HFF-Myc (cell line): ENCODE results near the gene DDX56.
A peak's percentile ranks its signal among the peaks of the same experiment; 100 is the strongest.

Source experiments
- DNase-seq: peaks from one replicate; pipeline ENCODE4 v3.0.0-alpha.2; 2011; ENCODE audit warnings: low read depth; ENCODE audit errors: extremely low read depth
- H3K4me3 ChIP-seq: replicated peaks from 2 replicates; pipeline ENCODE4 v1.5.1; 2011; ENCODE audit warnings: low read depth, mild to moderate bottlenecking, control low read depth, low read length
- TF ChIP-seq, protein P1 (sequence below): IDR thresholded peaks from 2 replicates; pipeline ENCODE4 v1.5.1; 2012; ENCODE audit warnings: mild to moderate bottlenecking, low read depth, low read length, control low read depth; ENCODE audit errors: missing control alignments

The DDX56 gene

DNA sequence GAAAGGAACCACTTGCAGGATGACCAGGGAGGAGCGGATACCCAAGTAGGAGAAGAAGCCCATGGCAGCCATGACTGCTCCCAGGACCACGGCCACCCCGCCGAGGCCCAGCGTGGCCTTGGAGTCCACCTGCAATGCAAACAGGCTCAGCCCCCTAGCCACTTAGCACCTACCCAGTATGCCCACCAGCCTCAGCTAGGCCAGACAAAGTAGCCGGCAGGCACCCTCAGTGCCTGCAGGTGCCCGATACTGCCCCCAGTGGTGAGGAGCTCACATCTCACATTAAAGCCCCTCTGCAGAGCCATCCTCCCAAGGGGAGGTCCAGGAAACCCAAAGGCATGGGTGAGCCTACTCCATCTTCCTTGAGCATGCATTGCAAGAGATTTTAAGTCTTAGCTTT is 39.2 kb downstream of the DDX56 start:
- TF ChIP-seq, protein P1, sequence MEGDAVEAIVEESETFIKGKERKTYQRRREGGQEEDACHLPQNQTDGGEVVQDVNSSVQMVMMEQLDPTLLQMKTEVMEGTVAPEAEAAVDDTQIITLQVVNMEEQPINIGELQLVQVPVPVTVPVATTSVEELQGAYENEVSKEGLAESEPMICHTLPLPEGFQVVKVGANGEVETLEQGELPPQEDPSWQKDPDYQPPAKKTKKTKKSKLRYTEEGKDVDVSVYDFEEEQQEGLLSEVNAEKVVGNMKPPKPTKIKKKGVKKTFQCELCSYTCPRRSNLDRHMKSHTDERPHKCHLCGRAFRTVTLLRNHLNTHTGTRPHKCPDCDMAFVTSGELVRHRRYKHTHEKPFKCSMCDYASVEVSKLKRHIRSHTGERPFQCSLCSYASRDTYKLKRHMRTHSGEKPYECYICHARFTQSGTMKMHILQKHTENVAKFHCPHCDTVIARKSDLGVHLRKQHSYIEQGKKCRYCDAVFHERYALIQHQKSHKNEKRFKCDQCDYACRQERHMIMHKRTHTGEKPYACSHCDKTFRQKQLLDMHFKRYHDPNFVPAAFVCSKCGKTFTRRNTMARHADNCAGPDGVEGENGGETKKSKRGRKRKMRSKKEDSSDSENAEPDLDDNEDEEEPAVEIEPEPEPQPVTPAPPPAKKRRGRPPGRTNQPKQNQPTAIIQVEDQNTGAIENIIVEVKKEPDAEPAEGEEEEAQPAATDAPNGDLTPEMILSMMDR: peak; percentile 79
- no peak overlapping the region for H3K4me3 ChIP-seq
- no peak for DNase-seq

DNA sequence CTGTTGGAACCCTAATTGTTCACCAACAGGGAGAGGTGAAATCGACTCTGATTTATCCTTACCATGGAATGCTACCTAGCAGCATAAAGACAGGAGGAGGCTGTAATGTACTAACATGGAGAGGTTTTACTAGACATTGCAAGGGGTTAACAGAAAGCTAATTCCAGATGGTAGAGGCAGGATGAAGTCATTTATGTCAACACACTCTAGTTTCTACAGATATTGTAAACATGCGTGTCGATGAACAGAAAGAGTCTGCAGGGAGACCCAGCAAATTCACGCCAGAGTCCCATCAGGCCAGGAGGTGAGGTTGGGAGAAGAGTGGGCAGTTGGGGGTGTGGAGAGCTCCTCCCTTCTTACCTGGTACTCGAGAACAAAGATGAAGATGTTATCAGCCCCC is 39.6 kb downstream of the DDX56 start:
- no peak overlapping the region for H3K4me3 ChIP-seq
- no peak for DNase-seq
- TF ChIP-seq, protein P1: no peak

DNA sequence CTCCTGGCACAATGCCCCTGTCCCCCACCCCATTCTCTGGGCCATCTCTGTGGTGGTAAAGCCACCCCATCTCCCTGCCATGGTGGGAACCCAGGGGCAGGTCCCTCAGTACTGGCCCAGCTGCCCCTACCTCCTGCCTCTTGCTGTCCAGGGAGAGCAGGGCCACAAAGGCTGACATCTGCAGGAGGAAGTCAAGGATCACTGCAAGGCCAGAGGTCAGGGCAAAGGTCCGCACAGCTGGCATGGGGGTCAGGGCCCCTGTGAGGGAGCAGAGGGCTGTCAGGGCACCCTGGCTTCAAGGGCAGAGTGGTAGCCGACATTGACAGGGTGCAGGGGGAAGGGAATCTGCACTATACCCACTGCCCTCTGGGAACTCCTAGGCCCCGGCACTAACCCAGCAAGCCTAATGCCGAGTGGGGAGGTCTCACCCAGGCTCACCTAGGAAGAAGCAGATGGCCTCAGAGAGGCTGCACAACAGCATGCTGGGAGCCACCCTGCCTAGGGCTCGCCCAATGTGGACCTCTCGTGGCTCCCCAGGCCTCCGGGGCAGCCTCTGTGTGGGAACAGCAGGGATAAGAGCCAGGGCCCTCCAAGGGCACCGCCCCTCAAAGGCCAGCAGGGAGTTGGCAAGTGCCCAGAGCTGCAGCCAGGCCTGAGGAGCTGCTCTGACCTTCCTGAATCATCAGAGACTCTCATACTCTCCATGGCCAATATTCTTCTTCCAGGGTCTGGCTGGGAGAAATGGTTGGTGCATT is 40.2 kb downstream of the DDX56 start:
- no peak for DNase-seq
- TF ChIP-seq, protein P1: no peak
- no peak overlapping the region for H3K4me3 ChIP-seq

DNA sequence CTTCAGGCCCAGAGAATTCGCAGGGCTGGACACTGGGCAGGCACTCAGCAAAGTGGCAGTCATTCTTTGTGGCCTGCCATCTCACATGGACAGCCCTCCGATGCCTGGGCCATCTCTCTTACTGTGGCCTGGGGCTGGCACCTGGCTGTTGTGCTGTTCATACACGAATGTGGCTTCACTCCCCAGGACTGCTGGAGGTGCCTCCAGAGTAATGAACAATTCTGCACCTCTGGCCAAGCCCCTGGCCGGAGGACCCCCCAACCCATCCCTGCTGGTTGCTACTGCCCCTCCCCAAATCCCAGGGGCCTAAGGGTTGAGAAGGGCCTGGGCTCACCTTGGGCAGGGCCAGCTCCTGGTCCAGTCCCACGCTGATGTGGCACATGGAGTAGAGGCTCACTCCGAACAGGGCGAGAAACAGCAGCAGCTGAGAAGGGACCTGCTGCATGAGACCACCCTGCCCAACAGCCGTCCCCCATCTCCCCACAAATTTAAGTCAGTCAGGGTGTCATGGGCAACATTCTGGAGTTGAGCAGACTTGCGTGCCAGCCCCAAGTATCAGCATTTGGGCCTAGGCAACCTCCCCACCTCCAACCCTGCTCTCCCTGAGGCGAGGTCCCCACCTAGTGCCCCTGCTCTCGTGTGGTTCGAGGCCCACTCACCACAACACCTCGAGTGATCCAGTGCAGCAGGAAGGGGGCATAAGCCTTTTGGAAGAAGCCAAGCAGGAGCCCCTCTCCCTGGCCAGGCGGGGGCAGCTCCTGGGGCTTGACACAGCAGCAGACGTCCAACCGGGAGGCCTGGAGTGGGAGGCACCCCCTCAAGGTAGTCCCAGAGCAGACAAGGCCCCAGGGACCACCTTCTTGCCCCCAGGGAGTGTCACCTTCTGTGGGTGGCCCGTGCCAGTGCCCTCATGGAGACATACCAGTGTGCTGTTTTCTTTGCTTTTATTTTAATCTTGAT is 42.0 kb downstream of the DDX56 start:
- TF ChIP-seq, protein P1: no peak
- no peak for DNase-seq

DNA sequence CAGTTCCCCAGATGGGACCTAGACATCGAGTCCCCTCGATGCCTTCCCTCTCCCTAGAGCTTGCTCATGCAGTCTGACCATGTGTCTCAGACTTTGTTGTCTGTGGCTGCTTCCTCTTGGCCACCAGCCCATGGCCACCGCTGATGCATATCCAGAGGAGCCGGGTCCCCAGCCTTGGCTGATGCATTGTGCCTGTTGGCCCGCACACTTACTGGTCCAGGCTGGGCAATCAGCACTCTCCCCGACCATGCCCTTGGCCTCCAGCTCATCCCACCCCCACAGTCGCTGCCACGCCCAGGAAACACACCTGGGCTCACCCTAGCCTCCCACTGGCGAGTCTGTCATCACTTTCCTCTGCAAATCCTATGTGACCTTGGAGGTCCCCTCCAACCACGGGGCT is 42.7 kb downstream of the DDX56 start:
- no peak overlapping the region for H3K4me3 ChIP-seq
- TF ChIP-seq, protein P1: no peak
- DNase-seq: no peak

More for the DNA sequence above, 42.0 kb downstream of the DDX56 start:
- no peak overlapping the region for H3K4me3 ChIP-seq

DNA sequence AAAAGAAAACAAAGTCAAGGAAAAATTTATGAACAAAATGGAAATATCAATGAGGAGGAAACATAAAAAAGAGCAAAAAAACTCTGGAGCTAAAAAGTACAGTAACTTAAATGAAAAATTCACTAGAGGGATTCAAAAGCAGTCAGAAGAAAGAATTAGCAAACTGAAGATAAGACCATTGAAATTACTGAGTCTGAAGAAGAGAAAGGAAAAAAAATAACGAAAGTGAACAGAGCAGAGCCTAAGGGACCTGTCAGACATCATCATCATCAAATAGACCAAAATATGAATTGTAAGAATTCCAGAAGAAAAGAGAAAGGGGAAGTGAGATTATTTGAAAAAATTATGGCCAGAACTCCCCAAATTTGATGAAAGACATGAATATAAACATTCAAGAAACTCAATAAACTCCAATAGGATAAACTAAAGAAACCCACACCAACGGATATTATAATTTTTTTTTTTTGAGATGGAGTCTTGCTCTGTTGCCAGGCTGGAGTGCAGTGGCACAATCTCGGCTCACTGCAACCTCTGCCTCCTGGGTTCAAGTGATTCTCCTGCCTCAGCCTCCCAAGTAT is 48.8 kb downstream of the DDX56 start:
- no peak for DNase-seq
- no peak overlapping the region for H3K4me3 ChIP-seq
- TF ChIP-seq, protein P1: no peak
